GM20000 (cell line): Measurements from ENCODE around the gene FLNB.
A peak's percentile ranks its signal among the peaks of the same experiment; 100 is the strongest.

Source experiments
- DNase-seq: peaks from one replicate; pipeline ENCODE4 v3.0.0; 2012; ENCODE audit warnings: low spot score
- CTCF ChIP-seq: IDR thresholded peaks from 2 replicates; pipeline ENCODE4 v1.5.1; 2012; ENCODE audit warnings: mild to moderate bottlenecking, control low read depth; ENCODE audit errors: extremely low read depth, missing control alignments

The FLNB gene

GRCh38 chr3:58135712-58136543, 127.7 kb downstream of the FLNB start:
- no peak for DNase-seq
- no peak for TF ChIP-seq CTCF

- no peak for DNase-seq
- no peak for TF ChIP-seq CTCF
These were observed 129.1 kb downstream of the FLNB start for GRCh38 chr3:58137306-58137705.

DNA sequence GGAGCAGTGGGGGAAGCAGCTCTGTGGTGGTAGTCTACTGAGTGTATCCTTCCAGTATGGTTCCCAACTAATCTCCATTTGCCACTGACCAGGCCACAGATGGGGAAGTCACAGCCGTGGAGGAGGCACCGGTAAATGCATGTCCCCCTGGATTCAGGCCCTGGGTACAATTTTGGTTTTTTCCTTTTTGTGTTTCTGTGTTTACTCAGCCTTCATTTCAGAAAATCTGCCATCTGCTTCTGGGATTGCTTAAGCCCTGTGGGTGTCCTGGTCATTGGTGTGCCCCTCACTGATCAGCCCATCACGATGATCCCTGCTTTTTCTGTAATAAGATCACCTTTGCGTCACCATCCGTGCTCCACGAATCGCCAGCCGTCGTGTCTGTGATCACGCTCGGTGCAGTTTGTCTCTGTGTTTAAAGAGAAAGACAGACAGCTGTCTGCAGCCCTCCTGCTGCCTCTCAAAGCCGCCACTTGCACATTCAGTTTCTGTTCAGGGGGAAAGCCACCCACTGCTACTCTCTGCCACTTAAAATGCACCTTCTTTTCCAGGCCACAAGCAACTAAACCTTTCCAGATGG, 133.6 kb downstream of the FLNB start:
- TF ChIP-seq CTCF: no peak
- DNase-seq: no peak

- peak; percentile 20 for DNase-seq
- no peak for TF ChIP-seq CTCF
These were observed 135.3 kb downstream of the FLNB start for GRCh38 chr3:58143417-58144055.

GRCh38 chr3:58144478-58145325, 136.5 kb downstream of the FLNB start:
- DNase-seq: no peak
- TF ChIP-seq CTCF: no peak

GRCh38 chr3:58148049-58148448, 139.8 kb downstream of the FLNB start:
- DNase-seq: no peak
- no peak for TF ChIP-seq CTCF
